AG08396 (cell line): Measurements from ENCODE around the gene EFNA2.
"Not testable (repeated sequence)": the region's sequence is repeated elsewhere in the genome, so short reads cannot be mapped to it uniquely, and the experiment has no call there.

Experiments used
- DNase-seq: peaks from one replicate; pipeline ENCODE4 v3.0.0; 2012; ENCODE audit warnings: low spot score, mixed read lengths

Gene EFNA2

GRCh38 chr19:1298235-1298634, 12.6 kb downstream of the EFNA2 start:
- no peak for DNase-seq

GRCh38 chr19:1299801-1300200, 14.1 kb downstream of the EFNA2 start:
- no peak for DNase-seq

- no peak for DNase-seq
These were observed 15.2 kb downstream of the EFNA2 start for GRCh38 chr19:1300744-1301490.

GRCh38 chr19:1302533-1303239, 17.0 kb downstream of the EFNA2 start:
- no peak for DNase-seq

GRCh38 chr19:1304197-1304924, 18.7 kb downstream of the EFNA2 start:
- DNase-seq: no peak

- DNase-seq: not testable (repeated sequence)
These were observed 19.7 kb downstream of the EFNA2 start for GRCh38 chr19:1305354-1305753.

GRCh38 chr19:1307320-1307719, 21.6 kb downstream of the EFNA2 start:
- no peak for DNase-seq

DNA sequence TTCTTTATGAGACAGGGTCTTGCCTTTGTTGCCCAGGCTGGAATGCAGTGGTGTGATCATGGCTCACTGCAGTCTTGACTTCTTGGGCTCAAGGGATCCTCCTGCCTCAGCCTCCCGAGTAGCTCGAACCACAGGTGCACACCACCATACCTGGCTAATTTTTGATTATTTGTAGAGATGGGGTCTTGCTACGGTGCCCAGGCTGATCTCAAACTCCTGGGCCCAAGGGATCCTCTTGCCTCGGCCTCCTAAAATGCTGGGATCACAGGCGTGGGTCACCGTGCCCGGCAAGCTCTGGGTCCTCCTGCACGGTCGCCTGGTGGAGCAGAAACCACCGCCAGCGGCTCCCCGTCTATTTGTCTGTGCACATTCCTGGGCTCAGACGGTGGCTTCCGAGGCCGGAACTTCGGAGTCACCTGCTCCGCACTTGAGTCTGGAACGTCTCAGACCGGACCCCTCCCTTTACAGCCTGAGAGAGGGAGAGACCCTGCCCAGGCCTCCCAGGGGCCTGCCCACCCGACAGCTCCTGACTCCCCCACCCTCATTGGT, 22.2 kb downstream of the EFNA2 start:
- DNase-seq: no peak

GRCh38 chr19:1308718-1309117, 23.0 kb downstream of the EFNA2 start:
- DNase-seq: no peak

DNA sequence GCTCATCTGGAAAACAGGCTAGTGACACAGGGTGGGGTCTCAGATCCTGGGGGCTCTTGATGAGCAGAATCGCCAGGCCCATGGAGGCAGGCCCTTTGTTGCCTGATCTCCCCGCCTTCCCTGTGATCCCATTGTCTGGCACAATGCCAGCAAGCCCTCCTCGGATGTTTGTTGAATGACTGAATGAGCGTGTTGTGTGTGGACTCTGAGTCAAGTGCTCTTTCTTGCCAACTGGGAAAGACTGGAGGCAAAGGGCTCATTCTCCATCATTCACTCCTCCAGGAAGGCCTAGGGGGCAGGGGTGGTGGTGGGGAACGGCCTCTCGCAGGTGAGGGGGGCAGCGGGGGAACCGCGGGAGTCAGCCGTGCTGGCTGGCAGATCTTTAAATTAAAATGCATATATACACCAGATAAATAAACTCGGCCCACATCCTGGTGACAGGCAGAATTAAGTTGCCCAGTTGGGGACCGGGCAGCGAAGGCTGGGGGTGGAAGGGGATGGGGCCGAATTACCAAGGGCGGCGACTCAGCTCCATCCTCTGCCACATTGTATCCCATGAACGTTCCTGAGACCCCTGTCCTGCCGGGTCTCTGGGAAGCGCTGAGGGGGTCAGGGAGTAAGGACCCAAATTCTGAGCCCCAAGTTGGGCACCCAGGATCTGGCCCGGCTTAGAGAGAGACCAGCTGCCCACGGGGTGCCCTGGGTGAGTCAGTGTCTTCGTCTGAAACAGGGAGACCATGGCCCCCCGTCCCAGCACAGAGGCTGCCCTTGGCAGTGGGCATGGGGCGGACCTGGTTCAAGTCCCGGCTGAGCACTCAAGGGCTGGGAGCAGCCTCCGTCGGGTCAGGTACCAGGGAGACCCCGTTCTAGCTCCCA, 24.5 kb downstream of the EFNA2 start:
- no peak for DNase-seq

DNA sequence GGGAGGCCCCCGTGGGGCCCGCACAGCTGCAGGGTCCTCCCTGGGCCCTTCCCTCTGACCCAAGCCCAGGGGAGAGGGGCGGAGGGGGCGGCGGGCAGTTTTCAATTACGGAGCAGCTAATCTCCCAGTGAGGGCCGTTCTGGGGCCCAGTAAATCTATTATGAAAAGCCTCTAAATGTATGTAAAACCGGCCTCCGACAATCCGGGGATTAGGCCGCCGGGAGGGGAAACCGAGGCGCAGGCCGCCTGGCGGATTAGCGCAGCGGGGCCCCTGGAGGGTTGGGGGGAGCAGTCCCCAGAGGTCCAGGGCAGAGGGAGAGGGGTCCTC, 25.1 kb downstream of the EFNA2 start:
- no peak for DNase-seq

DNA sequence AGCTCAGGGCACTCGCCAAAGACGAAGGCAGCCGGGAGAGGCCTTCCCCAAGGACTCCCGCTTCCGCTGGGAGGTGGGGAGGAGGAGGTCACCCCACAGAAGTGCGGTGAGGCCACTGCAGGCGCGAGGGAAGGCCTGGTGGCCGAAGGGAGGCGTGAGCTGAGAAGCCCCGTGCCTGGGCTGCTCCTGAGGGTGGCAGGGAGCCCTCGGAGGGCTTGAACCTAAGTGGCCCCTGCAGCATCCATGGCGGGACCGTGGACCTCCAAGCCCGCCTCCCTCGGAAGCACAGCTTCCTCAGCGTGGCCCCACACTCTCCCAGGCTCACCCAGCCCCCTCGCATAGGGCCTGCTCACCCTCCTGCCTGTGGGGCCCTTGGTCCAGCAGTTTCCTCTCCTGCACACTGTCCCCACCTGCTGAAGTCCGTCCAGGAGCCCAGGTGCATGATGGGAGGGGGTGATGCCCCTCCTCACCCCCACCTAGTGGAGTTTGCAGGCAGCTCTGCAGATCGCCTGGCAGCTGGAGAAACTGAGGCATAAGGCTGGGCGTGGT, 25.9 kb downstream of the EFNA2 start:
- DNase-seq: no peak

DNA sequence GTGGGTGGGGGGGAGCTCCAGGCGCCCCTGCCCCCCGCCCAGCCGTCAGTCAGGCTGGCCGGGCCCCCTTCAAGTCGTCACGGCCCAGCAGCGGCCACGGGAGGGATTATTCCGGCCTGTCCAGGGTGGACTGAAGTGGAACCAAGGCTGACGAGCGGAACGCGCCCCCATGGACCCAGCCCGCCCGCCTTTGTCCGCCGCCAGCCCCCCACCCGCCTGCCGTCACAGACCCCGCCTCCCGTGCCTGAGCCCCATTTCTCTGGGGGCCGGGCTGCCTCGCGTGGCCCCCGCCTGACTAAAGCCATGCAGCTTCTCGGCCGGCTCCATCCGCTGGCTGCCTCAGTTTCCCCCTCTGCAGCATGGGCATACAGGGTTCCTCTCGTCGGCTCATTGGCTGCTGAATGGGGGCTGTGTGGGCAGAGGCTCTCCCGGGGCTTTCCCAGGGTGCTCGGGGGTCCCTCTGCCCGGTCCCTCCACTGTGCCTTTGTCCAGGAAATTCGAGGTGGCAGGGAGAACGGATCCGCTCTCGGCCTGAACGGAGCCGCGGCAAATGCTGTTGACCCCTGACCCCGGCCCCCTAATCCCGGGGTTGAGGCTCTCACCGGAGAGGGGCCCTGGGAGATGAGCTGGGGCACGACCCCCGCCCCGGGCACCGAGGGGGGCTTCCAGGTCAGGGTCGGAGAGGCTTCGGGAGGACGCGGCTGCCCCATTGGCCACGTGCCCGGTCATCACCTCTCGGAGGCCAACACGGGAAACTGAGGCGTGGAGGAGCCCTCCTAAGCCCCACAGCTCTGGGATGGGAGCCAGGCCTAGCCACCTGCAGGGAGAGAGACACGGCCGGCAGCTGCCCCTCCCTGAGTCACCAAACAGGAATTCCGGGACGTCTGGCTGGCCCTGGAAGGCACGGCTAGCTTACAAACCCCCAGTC, 27.4 kb downstream of the EFNA2 start:
- DNase-seq: peak; percentile 89

- DNase-seq: no peak
These were observed 28.3 kb downstream of the EFNA2 start for GRCh38 chr19:1313695-1314613.

- peak; percentile 85 for DNase-seq
These were observed 29.9 kb downstream of the EFNA2 start for GRCh38 chr19:1315470-1316166.

DNA sequence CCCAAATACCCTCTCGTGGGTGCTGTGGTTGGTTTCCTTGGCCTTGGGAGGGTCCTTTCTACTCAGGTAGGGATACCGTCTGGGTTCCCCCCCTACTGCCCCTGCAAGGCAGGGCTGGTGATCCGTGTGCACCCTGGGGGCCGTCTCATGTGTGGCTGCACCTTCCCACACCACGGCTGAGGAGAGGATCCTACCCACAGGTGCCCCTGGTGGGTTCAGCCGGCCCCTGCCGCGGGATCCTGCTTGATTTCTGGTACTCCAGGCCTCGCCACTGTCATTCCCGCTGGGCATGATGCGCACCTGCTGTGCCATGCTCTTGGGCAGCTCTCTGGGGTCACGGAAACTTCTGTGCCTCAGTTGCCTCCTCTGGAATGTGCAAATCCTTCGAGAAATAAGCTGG, 30.8 kb downstream of the EFNA2 start:
- DNase-seq: no peak

- DNase-seq: no peak
These were observed 31.8 kb downstream of the EFNA2 start for GRCh38 chr19:1317274-1318003.
